ENCODE results near the gene TNIK.
"Not testable (repeated sequence)": the region's sequence is repeated elsewhere in the genome, so short reads cannot be mapped to it uniquely, and the experiment has no call there.

TNIK gene

DNA sequence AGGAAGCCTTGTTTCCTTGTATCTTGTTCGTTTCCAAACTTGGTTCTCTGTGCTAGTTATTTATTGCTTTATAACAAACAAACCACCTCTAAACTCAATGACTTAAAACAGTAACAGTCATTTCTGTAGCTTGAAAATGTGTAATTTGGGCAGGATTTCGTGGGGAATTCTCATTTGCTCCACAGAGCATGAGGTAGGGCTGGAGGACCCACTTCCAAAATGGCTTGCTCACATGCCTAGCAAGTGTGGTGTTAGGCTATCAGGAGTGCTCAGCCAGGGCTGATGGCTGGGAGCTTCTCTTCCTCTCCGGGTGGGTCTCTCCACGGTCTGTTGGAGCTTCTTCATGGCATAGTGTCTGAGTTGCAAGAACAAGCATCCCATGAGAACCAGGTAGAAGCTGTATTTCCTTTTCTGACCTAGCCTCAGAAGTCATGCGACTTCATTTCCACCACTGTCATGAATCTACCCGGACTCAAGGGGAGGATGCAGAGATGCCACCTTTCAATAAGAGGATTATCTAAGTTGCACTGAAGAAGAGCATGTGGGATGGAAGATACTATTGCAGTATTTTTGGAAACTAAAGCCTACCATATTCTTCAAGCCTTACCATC, 8.2 kb upstream of the TNIK start:
- no peak for DNase-seq

DNA sequence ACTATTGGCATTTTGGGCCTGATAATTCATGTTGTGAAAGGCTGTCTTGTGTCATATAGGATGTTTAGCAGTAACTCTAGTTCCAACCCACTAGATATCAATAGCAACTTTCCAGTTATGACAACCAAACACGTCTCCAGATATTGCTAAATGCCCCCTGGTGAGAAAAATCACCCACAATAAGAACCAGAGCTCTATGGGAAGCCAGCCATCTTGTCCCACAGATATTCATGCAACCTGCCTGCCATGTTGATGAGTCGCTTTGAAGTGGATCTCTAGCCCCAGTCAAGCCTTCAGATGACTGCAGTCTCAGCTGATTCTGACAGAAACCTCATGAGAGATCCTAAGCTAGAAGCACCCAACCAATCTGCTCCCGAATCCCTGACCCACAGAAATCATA, 5.6 kb upstream of the TNIK start:
- peak; percentile 34 to 61 (median 43) for DNase-seq

DNA sequence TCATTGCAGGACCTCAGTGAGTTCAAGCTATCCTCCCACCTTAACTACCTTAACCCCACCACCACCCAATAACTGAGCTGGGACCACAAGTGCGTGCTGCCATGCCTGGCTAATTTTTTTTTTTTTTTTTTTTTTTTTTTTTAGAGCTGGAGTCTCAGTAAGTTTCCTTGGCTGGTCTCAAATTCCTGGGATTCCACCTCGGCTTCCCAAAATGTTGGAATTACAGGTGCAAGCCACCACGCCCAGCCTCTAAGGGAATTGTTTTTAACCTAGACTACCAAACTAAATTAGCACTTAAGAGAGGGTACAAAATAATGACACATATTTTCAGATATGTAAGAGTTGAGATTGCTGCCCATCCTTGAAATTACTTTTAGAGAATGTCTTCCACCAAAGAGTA, 4.3 kb upstream of the TNIK start:
- no peak for DNase-seq

DNA sequence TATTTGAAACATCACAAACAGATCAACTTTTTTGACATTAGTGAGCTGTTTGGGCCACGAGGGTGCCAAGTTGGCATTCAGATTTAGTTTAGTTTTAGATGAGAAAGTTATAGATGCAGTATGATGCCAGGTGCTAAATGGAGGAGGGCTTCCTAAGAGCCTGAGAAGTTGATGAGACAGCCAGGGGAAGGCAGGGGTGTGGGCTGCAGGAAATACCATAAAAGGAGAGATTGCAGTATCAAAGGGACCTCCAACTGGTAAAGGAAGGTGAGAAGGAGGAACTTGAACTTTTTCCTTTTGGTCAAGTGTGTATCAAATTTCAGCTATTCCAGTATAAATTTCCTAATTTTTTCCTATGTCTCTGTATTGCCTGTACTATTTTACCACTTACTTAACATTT, 2.0 kb upstream of the TNIK start:
- DNase-seq: no peak

DNA sequence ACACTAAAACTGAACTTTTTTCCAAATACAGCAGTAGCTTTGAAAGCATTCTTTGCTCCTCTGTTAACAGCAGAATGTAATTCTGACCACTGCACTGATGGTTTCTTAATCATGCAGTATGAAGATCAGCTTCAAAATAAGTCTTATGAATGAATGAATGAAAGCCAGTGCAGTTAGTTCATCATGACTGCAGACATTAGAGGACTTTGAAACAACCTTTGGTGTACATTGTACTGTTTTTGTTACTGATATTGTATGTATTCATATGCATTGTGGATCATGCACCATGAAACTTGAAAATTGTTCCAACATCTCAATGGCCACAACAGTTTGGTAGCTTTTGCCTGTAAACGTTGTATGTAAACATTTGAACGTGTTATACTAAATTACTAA, 1.3 kb upstream of the TNIK start:
- DNase-seq: no peak

DNA sequence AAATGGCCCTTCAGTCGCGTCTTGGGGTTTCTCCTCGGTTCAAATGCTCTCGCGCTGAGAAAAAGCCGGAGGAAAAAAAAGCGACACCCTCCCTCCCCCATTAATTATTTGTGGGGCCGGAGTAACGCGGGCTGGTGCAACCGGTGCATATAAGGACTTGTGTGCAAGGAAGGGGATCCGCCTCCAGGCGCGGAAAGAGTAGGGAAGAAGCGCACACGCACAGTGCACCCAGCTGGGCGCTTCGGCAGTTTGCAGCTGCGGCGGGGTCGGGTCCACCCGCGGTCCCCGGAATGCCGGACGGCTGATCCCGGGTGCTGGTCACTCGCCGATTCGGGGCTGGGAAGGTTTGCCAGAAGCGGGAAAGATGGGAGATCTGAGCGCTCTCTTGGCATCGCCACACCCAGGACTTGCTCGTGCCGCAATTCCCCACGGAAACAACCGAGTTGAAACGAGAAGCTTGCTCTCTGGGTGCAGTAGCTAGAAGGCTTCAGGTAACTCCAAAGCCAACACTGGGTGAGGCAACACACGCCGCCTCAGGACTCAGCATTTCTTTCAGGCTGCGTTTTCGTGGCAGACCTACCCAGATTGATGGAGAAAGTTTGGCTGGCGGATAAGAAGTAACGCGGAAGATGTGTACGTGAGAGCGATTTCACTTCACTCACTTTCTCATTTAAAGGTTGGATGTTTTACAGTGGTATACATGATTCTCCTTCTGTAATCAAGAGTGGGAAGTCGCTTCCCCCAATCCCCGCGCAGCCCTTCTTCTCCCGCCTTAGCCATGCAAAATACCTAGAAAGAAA, 720 bp upstream of the TNIK start:
- DNase-seq: peak; percentile 60 to 74 (median 61)

DNA sequence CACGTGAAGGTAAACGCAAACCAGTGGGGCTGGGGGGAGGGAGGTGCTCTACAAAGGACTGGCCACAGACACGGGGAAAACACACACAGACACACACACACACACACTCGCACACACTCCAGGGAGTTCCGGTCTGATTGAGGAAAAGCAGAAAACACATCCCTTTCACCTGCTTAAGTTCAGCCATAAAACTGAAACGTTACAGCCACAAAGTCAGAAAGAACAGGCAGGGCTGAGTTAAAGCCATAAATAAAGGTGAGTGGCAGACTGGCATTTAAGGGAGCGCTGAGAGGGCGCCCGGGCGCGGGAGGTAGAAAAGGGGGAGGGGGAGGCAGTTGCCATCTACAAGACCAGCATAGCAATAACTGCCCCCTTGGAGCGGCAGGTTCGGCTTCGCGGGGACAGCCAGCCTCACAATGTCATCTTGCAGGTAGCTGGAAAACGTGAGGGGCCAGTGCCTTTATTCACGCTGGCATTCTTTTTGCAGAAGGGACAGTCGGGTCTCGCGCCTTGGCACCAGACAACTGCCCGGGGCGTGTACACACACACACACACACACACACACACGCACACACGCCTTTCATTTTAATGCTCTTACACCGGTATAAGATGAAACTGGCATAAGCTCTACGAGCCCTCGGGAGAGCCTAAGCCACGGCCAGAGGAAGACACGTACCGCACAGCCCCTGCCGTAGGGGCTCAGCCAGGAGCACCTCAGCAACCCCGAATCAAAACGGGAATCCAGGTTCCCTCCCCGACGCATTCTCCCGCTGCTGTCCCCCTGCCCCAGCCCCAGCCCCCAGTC, 866 bp downstream of the TNIK start:
- peak; percentile 23 to 45 (median 26) for DNase-seq

DNA sequence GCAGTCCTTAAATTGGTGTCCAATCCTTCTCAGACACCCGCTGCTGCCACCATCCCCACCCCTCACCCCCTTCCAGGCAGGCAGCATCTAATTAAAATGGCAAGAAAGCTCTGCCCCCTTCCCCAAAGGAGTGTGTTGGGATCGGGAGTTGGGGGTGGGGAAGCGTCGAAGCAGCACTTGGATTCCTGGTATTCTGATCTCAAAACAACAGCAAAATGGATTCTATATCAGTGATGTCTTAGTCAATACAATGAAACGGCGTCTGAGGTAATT, 1.4 kb downstream of the TNIK start:
- peak in 1 of 3 donors; percentile 10 for DNase-seq

DNA sequence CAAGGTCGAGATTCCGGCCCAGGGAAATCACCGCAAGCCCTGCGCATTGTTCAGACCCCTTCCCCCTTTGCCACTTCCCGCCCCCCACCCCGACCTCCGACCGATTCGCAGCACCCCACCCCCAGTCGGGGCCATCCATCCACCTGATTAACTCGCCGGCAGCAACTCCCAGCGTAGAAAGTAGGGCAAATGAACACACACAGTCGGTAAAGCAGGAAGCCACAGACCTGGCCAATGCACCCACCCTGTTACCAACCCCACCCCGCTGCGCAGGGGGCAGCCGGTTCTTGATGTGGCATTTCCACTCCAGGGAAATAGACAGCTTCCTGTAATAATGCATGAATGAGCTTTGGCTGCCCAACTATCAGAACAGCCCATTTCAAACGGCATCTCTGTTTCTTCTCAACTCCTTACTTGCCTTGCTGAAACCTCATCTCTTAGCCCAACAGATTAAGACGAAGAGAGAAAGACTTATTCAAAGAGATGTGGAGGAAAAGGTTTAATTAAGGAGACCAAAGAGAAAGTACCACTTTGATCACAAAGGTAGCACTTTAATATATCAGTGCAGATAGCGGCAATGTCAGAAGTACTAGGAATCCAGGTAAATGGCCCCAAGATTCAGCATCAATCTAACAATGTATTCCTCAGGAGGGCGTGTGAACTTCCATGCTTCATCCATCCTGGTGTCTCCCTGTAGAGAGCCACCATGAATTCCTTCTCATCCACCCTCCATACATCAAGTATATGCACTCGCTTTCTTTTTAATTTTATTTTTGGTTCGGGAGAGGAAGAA, 1.9 kb downstream of the TNIK start:
- peak; percentile 30 to 37 (median 34) for DNase-seq

DNA sequence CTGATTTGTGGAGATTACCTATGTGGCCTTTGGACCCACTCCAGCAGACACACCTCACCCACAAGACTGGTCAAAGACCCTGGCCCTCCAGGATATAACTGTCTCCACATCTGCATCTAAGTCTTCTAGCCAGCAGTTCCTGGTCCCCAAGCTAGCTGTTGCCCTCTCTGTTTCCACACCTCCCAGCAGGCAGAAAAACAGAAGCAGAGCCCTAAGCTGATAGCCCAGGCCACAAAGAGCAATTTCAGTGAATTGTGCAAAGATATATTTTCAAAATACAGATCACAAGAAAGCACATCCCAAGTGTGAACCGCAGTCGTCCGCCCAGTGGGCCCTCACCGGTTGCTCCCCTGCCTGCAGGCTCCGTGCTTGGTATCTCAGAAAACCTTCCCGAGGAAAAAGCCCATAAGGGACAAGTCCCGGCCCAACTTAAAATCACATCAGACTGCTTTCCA, 2.6 kb downstream of the TNIK start:
- DNase-seq: peak in 2 of 3 donors; percentile 25 to 29

DNA sequence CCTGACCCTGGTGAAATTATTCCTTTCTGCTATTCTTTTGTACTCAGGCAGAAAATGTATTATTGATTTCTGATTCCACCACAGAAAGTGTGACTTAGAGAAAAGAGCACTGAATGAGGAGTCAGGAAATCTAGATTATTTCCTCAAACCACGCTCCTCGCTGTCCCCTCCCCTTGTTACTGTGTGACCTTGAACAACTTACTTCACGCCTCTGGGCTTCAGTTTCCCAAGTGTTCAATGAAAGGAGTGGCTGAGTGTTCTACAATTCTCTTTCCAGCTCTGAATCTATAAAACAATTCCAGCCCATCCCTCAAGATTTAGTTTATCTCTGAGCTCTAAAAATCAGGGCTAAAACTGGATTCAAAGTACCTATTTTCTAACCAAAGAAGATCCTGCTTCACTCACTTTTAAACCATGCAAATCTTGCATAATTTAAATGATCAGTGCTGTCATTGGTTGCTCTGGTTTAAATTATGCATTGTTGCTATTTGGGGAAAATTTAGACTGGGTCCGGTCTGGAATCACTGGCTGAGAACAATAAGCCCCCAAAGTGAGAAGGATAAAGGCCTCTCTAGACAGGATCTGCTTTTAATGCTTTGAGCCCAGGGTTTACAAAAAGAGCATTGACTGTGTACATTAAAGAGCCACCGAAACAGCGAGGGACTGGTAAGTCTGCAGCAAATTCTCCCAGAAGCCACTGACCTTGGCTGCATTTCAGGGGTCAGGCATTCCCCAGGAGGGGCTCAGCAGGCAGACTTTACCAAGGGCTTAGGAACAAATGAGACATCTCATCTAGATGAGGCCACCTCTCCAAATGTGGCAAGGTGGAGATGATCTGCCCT, 3.2 kb downstream of the TNIK start:
- DNase-seq: no peak

DNA sequence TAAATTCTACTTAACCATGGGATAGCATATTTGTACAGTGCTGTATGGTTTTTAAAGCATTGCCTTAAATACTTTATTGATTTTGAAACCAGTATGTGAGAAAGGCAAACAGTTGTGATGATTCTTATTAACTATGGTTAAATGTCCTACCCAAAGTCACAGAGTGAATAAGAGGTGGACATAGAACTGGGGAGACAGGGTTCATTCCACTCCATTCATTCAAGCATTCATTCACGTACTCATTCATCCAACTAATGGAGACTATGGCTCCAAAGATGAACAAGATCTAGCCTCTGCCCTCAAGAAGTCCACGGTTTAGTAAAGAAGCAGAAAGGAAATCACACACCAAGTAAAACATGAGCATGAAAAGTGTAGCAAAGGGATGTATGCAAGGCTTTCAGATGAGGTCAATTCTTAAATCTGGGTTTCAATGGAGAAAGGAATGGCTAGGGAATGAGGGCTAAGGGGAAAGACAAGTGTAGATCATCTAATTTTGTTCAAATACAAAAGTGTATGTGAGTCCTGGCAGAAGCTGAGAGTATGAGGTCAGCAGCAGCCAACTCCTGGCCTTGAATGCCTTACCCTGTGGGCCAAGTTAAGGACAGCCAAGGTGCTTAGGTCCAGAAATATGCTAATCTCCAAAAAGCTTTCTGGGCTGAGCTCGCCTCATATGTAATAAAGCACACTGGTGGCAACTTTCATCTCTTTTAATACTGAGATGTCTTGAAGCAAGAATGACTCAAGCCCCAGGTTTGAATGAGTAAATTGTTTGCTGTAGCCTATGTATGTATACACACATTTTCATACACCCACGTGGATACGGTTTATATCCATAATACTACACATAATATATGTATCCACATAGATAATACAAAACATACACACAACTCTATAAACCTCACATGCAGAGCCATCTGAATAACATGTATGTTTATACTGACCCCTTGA, 4.3 kb downstream of the TNIK start:
- no peak for DNase-seq

DNA sequence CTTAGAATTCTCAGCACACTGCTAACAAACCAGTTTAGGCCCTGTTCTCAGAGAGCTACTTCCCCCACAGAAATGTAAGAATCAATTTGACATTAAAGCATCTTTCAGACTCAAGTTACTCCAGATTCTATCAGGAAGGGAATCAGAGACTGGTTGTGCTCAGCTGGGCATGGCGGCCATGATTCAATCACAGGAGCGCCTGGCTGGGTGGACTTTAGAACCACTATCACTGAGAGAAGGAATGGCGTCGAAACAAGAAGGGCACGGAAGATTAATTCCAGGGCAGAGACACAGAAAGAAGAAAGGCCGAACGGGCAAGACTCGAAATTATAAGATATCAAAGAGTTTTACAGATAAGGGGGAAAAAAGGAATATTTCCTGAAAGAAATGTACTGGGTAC, 6.2 kb downstream of the TNIK start:
- no peak for DNase-seq

DNA sequence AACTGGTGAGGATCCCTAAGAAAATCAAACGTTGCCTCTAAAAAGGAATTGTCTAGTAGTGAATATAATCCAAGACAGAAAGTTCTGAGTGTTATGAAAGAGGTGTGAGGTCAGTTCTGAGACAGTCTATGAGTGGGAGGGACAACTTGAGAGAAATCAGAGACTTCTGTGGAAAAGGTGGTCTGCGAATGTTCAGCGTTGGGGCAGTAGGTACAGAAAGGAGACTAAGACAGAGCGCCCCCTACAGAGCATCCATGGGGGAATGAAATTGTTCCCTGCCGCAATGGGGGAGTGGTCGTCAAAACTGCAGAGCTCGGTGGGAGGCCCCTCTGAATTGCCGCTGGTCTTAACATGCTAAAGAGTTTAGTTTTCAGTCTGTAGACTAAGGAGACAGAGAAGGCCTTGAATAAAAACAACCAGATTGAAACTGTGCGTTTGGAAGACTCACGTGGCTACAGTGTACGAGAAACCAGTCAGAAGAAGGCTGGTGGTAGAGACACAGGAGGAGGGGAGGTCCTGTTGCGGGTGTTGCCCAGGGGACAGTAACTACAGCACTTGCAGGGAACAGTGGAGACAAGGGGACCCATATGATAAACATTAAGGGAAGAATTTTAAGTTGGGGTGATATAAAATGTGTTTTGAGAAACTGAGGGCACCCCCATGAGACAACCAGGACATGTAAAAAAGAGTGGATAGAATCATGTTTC, 6.9 kb downstream of the TNIK start:
- peak in 1 of 3 donors; percentile 22 for DNase-seq

DNA sequence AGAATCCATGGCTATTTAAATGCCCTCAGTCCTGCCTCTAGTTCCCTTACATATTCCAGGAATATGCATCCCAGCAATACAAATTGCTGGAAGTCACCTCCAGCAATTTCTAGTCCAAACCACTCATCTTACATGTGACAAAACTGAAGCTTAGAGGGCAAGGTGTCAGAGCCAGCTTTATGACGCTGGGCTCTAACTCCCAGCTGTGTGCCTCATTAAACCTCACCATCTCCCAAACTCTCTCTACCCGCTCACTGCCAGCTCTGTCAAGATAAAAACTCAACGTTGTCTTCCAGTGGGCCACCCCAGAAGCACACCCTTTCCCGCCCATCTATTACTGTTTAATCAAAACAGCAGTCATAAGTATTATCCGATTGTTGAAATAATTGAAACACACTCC, 7.9 kb downstream of the TNIK start:
- no peak for DNase-seq

DNA sequence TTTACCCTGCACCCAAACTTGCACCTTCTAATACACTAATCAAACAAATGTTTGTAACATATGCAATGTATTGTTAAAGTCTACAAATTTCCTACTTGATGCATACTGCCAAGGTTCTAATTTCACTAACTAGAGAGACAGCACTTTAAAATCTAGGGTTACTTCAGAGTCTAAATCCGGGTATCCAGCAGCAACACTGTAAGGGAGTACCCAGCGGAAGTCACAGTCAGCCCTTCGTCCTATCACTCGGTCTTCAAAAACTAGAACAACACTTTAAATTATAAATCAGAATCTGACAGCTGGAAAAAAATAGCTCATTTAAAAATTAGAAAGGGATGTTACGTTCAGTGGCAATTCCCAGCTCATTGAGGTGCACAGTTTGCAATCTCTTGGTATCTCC, 8.3 kb downstream of the TNIK start:
- DNase-seq: no peak

DNA sequence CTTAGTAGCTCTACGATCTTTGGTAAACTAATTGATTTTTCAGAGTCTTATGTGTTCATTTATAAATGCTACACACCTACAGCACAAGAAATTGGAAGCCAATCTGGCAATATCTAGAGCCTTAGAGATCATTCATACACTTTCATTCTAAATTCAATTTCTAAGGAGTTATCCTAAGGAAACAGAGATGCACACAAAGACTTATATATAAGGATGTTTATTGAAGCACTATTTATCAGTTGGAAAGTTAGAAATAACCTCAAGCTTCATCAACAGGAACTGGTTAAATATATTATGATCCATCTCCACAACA, 12.7 kb downstream of the TNIK start:
- not testable (repeated sequence) for DNase-seq

DNA sequence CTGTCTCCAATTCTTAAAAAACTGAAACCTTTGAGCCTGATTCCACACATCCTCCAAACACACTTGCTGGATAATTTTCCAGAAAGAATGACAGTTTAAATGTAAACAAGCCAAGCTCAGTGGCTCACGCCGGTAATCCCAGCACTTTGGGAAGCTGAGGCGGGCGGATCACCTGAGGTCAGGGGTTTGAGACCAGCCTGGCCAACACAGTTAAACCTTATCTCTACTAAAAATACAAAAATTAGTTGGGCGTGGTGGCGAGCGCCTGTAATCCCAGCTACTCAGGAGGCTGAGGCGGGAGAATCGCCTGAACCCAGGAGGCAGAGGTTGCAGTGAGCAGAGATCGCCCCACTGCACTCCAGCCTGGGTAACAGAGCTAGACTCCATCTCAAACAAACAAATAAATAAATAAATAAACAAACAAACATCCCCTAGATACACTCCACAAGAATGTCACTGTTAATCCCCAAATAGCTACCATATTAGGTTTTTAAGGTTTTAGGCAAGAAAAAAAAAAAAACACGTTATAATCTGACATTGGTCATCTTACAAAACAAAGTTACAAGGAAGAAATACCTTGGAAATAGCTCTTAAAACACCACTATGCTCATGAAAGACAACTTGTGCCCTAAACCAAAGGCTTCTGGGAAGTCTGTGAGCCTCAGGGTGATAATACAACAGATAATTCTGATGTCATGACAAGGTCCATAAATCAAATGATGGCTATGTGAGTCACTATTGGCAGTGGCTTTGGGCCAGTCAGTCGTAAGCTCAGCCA, 13.2 kb downstream of the TNIK start:
- DNase-seq: no peak

DNA sequence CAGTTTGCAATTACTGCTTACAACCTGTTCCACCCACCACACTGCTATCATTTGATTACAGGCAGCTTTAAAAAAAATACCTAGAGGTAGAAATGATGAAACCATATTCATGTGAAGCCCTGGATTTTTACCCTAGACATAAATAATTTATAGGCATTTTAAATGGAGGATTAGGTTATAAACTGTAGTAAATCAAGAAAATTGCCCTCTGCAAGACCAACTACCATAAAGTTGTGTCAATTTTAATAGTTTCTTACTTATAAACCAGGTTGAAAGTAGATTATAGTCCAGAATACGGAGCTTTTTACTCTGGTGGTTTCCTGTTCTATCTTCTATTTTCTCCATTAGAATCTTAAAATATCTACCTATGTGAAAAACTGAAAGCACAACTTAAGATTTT, 13.9 kb downstream of the TNIK start:
- DNase-seq: no peak

All from suppressor macrophage treated with lipopolysaccharide for 1 hour (primary cell).